Activated CD4-positive, alpha-beta T cell treated with anti-CD3 and anti-CD28 coated beads, Interleukin-2, amount 10 ng/mL, durations not matched to agents 7 days and 5 days (primary cell): Measurements from ENCODE around the gene OTOA. TPM values are rescaled to one million over a fixed set of nuclear protein-coding genes. Genes with fewer than 3 reads are reported as not detected.
"Not testable (repeated sequence)": the region's sequence is repeated elsewhere in the genome, so short reads cannot be mapped to it uniquely, and the experiment has no call there.

Source experiments
- CTCF ChIA-PET: fragments of 350-600 bp; sonication (Branson Sonifier 250); formaldehyde crosslinking; loops from one replicate; lab custom pipeline; 2021; ENCODE audit warnings: antibody characterized with exemption; lab: Charles Lee
- POLR2A ChIA-PET: fragments of 350-600 bp; sonication (Branson Sonifier 250); formaldehyde crosslinking; loops from one replicate; lab custom pipeline; 2021; ENCODE audit warnings: antibody characterized with exemption; lab: Charles Lee
- DNase-seq: peaks from one replicate; pipeline ENCODE4 v3.0.0-alpha.2; 2020
- H3K27ac Mint-ChIP-seq: one replicate; pipeline ENCODE4 v1.8.0; 2021; ENCODE audit warnings: mild to moderate bottlenecking, moderate library complexity, mixed read lengths
- H3K27me3 Mint-ChIP-seq: one replicate; pipeline ENCODE4 v1.8.0; 2021; ENCODE audit warnings: mixed read lengths
- H3K36me3 Mint-ChIP-seq: one replicate; pipeline ENCODE4 v1.8.0; 2021; ENCODE audit warnings: low read depth, mixed read lengths
- H3K4me1 Mint-ChIP-seq: one replicate; pipeline ENCODE4 v1.8.0; 2021; ENCODE audit warnings: mixed read lengths
- H3K4me3 Mint-ChIP-seq: one replicate; pipeline ENCODE4 v1.8.0; 2021; ENCODE audit warnings: mild to moderate bottlenecking, moderate library complexity, mixed read lengths
- H3K9me3 Mint-ChIP-seq: one replicate; pipeline ENCODE4 v1.8.0; 2021; ENCODE audit warnings: mixed read lengths
- total RNA-seq, 2 experiments: library from RNA; stranded (reverse); gene quantifications; one replicate each; pipeline ENCODE4 v1.2.3, GENCODE V29; 2021

OTOA gene
- total RNA-seq, 2 experiments from 2014 or later = 0.17 TPM; not detected in 1

DNA sequence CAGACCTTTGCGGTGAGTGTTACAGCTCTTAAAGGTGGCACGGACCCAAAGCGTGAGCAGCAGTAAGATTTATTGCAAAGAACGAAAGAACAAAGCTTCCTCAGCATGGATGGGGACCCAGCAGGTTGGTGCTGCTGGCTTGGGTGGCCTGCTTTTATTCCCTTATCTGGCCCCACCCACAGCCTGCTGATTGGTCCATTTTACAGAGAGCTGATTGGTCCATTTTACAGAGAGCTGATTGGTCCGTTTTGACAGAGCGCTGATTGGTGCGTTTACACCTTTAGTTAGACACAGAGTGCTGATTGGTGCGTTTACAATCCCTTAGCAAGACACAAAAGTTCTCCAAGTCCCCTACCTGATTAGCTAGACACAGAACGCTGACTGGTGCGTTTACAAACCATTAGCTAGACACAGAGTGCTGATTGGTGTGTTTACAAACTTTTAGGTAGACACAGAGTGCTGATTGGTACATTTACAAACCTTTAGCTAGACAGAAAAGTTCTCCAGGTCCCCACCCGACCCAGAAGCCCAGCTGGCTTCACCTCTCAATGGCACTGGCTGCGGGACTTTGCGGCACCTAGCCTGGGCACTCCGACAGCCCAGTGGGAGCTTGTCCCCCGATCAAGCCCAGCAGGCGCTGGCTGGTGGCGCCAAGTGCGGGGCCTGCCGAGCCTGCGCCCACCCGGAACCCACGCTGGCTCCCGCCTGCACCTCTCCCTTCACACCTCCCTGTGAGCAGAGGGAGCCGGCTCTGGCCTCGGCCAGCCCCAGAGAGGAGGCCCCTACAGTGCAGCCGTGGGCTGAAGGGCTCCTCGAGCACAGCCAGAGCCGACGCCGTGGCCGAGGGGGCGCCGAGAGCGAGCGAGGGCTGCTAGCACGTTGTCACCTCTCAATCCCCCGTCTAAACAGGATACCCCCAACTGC is 33.9 kb upstream of the OTOA start:
- CTCF ChIA-PET = interaction anchor here (1.1 to 1.2 kb wide), 2 partner anchors 8 to 16 kb away, joined by 4 read pairs; no protein-coding TSS in a partner anchor
- H3K4me3 Mint-ChIP-seq, H3K27me3 Mint-ChIP-seq, POLR2A ChIA-PET, H3K27ac Mint-ChIP-seq, H3K9me3 Mint-ChIP-seq, DNase-seq: not testable (repeated sequence)
- H3K4me1 Mint-ChIP-seq = peaks cover 30% of the 10 kb centered on the region
- H3K36me3 Mint-ChIP-seq = peaks cover 46% of the 10 kb centered on the region

DNA sequence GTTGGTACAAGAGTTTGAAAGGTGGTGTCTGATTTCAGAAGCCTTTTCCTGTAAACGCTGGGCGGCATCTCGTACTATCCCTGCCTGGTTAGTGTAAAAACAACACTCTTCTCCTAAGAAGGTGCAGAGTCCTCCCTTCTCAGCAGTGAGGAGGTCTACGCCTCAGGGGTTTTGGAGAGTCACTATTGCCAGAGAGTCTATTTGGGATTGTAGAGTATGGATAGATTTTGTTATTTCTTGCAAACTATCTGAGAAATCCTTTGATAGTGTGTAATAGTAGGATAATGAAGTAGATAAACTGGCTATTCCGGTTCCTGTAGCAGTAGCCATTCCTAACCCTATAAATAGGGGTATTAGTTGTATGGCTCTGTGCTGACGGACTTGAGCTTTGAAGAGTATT is 32.9 kb upstream of the OTOA start:
- CTCF ChIA-PET, H3K9me3 Mint-ChIP-seq, H3K4me3 Mint-ChIP-seq, POLR2A ChIA-PET, H3K27ac Mint-ChIP-seq, DNase-seq, H3K27me3 Mint-ChIP-seq: not testable (repeated sequence)
- Mint-ChIP-seq H3K36me3 (peaks cover 42% of the 10 kb centered on the region), H3K4me1 (peaks cover 21% of the 10 kb centered on the region)

DNA sequence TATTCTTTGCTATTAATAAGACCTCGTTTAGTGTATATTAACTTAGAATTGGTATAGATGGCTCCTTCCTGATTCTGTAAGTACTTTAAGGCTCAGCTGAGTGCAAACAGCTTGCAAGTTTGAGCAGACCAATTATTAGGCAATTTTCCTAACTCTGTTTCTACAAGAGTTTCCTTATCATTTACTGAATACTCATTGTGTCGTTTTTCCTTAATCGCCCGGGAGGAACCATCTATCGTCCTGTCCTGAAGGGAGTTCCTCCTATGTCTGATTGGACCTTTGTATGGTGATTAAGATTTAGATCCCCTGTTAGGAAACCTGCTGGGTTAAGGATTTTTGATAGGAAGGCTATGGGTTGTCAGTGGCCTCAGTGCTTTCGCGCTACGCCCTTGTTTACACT is 32.4 kb upstream of the OTOA start:
- H3K27ac Mint-ChIP-seq, H3K9me3 Mint-ChIP-seq, H3K27me3 Mint-ChIP-seq, DNase-seq, POLR2A ChIA-PET, H3K4me3 Mint-ChIP-seq, CTCF ChIA-PET: not testable (repeated sequence)
- peaks cover 16% of the 10 kb centered on the region for H3K4me1 Mint-ChIP-seq
- H3K36me3 Mint-ChIP-seq = peaks cover 37% of the 10 kb centered on the region

DNA sequence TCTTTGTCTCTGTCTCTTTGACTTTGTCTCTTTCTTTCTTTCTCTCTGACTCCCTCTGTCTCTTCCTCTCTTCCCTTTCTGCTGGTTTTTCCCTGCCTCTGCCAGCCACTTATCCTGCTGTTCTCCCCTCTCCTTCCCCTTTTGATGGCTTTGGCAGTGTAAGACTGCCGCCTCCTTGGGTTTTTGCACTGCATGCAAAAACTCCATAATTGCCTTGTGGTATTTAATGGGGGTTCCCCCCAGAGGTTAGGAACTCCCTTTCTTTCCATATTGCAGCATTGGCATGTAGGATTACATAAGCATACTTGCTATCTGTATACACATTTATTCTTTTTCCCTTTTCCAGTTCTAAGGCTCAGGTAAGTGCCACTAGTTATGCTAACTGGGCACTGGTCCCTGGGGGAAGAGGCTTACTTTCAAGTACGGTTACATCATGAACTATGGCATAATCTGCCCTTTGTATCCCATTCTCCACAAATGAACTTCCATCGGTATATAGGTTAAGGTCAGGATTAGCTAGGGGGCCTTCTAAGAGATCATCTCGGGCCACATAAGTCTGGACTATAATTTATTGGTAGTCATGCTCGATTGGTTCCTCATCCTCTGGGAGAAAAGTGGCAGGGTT is 31.7 kb upstream of the OTOA start:
- DNase-seq, H3K4me3 Mint-ChIP-seq, H3K4me1 Mint-ChIP-seq, H3K27me3 Mint-ChIP-seq, POLR2A ChIA-PET, CTCF ChIA-PET, H3K9me3 Mint-ChIP-seq, H3K27ac Mint-ChIP-seq: not testable (repeated sequence)
- peaks cover 31% of the 10 kb centered on the region for H3K36me3 Mint-ChIP-seq

DNA sequence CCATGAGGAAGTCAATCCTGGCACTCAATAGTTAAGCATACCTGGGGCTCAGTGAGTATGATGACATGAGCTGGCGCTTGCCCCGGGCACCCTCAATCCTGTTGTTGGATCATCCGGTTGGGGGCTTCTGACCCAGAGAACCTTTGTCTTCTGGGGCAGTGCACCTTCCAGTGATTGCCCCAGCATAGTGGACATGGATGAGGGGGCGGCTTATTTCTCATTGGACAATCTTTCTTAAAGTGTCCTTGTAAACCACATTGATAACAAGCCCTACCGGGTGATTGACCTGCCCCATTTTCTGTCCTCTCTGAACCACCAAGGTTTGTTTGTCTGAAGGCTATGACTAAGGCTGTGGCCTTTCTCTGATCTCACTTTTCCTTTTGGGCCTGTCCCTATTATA is 29.6 kb upstream of the OTOA start:
- H3K27me3 Mint-ChIP-seq = no peaks in the 10 kb centered on the region
- H3K36me3 Mint-ChIP-seq = peaks cover 12% of the 10 kb centered on the region
- ChIA-PET CTCF (interaction anchor here (0.9 kb wide), 1 partner anchor 37 kb away, joined by 3 read pairs; no protein-coding TSS in a partner anchor), POLR2A (no interaction called here)
- no peak overlapping the region for H3K27ac Mint-ChIP-seq
- H3K9me3 Mint-ChIP-seq = peaks cover 5% of the 10 kb centered on the region
- DNase-seq = no peak
- peaks cover 19% of the 10 kb centered on the region for H3K4me1 Mint-ChIP-seq
- H3K4me3 Mint-ChIP-seq = no peak overlapping the region

DNA sequence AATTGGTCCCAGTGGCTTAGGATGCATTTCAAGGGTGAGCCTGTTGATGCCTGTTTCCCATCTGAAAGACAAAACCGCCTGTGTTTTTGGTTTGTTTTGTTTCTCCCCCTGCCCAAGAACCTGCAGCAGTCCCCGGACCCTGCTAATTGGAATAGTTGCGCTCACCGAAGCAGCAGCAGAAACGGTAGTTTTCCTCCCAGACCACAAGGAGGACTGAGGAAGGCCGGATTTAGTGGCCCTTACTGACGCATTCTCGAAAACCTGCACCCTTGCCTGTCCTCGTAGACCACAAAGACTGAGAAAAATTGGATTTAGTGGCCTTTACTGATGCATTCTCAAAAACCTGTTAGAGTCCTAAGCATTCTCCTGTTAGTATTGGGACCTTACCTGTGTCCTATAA is 28.1 kb upstream of the OTOA start:
- POLR2A ChIA-PET, H3K4me3 Mint-ChIP-seq, H3K27me3 Mint-ChIP-seq, H3K9me3 Mint-ChIP-seq, H3K27ac Mint-ChIP-seq, CTCF ChIA-PET, H3K36me3 Mint-ChIP-seq, DNase-seq: not testable (repeated sequence)
- peaks cover 23% of the 10 kb centered on the region for H3K4me1 Mint-ChIP-seq

DNA sequence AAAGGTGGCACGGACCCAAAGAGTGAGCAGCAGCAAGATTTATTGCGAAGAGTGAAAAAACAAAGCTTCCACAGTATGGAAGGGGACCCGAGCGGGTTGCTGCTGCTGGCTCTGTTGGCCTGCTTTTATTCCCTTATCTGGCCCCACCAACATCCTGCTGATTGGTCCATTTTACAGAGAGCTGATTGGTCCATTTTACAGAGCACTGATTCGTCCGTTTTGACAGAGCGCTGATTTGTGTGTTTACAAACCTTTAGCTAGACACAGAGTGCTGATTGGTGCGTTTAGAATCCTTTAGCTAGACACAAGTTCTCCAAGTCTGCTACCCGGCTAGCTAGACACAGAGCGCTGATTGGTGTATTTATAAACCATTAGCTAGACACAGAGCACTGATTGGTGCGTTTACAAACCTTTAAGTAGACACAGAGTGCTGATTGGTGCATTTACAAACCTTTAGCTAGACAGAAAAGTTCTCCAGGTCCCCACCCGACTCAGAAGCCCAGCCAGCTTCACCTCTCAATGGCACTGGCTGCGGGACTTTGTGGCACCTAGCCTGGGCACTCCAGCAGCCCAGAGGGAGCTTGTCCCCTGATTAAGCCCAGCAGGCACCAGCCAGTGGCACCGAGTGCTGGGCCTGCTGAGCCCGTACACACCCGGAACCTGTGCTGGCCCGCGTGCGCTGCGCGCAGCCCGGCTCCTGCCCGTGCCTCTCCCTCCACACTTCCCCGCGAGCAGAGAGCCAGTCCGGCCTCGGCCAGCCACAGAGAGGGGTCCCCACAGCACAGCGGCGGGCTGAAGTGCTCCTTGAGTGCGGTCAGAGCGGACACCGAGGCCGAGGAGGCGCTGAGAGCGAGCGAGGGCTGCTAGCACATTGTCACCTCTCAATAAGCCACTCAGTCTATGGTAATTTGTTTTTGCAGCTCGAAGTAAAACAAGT is 26.5 kb upstream of the OTOA start:
- Mint-ChIP-seq H3K9me3 (no peaks in the 10 kb centered on the region), H3K27ac (no peak overlapping the region), H3K36me3 (peaks cover 4% of the 10 kb centered on the region), H3K27me3 (no peaks in the 10 kb centered on the region), H3K4me1 (peaks cover 27% of the 10 kb centered on the region), H3K4me3 (no peak overlapping the region)
- ChIA-PET CTCF (interaction anchor here (1.1 to 1.3 kb wide), 3 partner anchors 9 to 14 kb away, joined by 3 to 5 read pairs (median 4); no protein-coding TSS in a partner anchor), POLR2A (no interaction called here)
- DNase-seq = no peak

DNA sequence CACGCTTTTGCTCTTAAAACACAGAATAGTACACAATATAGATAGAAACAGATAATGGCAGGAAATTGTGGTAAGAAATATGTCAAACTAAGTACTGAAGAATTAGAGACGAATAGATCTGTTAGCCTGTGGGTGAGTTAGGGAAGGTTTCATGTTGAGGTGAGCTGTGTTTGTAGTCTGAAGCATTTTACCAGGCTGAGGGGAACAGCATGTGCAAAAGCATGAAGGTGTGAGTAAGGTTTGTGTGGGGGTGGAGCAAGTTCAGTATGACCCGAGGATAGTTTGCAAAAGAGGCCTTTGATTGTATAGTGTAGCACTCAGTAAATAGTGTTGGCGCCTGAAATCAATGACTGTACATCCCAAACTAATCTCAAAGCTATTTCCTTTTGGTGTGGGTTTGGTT is 25.2 kb upstream of the OTOA start:
- Mint-ChIP-seq H3K27ac (peak overlapping the region; percentile 76), H3K4me1 (peaks cover 27% of the 10 kb centered on the region), H3K4me3 (no peak overlapping the region), H3K9me3 (no peaks in the 10 kb centered on the region), H3K27me3 (no peaks in the 10 kb centered on the region), H3K36me3 (peaks cover 4% of the 10 kb centered on the region)
- ChIA-PET POLR2A (no interaction called here), CTCF (interaction anchor here (1.2 to 1.7 kb wide), 3 partner anchors 10 to 30 kb away, joined by 3 to 6 read pairs (median 5); no protein-coding TSS in a partner anchor)
- DNase-seq = no peak

DNA sequence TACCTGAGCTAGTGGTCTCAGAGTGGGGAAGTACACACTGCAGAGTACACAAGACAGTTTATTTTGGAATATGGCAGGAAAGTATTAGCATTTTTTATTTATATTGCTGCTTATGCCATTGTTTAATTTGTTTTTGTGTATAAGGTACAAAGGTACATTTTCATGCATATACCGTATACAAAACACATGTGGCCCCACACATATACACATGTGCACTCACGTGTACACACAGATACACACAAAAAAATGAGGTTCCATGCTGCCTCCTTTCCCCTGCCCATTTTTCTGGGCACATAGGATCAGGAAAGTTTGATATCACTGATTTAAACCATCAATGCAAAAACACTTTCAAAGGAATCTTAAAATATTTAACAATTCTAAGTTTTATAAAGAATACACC is 24.3 kb upstream of the OTOA start:
- Mint-ChIP-seq H3K9me3 (no peaks in the 10 kb centered on the region), H3K27ac (no peak overlapping the region), H3K27me3 (no peaks in the 10 kb centered on the region), H3K4me3 (no peak overlapping the region), H3K36me3 (peaks cover 4% of the 10 kb centered on the region), H3K4me1 (peaks cover 34% of the 10 kb centered on the region)
- DNase-seq = no peak
- ChIA-PET POLR2A (no interaction called here), CTCF (interaction anchor here (1.3 to 2.1 kb wide), 4 partner anchors 18 to 39 kb away, joined by 4 to 6 read pairs (median 5); no protein-coding TSS in a partner anchor)

DNA sequence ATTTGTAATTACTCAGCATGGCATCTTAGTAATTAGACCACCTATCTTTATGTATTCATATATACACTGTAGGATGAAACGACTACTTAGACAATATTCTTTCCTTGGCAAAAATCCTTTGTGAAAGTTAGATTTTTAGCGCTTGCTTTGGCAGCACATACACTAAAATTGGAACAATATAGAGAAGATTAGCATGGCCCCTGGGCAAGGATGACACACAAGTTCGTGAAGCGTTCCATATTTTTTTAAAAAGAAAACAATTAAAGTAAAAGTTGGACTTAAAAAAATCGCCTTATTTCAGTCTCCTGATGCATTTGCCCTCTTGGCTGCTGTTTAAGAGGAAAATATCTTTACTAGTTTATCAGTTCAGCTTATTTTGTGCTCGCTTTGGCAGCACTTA is 21.9 kb upstream of the OTOA start:
- ChIA-PET CTCF (no interaction called here), POLR2A (no interaction called here)
- no peak for DNase-seq
- H3K27me3 Mint-ChIP-seq = no peaks in the 10 kb centered on the region
- H3K27ac Mint-ChIP-seq = no peak overlapping the region
- H3K4me1 Mint-ChIP-seq = peaks cover 56% of the 10 kb centered on the region
- H3K36me3 Mint-ChIP-seq = peaks cover 2% of the 10 kb centered on the region
- no peak overlapping the region for H3K4me3 Mint-ChIP-seq
- no peaks in the 10 kb centered on the region for H3K9me3 Mint-ChIP-seq

DNA sequence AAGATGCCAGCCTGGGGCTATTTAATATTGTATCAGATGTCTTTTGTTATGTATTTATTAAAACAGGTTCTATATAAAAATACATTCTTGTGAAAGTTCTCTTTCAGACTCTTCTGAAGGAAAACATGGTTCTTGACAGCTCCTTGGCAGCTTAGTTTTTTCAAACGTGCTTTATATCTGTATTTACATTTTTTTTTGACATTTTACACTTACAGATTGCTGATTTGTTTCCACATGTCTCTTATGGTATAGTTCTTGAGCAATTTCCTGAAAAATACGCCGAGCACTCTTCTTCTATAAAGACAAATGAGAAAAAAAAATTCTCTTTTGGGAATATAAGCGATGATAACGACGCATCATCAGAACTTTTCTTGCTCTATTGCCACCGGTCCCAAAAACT is 20.9 kb upstream of the OTOA start:
- H3K36me3 Mint-ChIP-seq = peaks cover 3% of the 10 kb centered on the region
- ChIA-PET CTCF (no interaction called here), POLR2A (no interaction called here)
- no peaks in the 10 kb centered on the region for H3K27me3 Mint-ChIP-seq
- peaks cover 58% of the 10 kb centered on the region for H3K4me1 Mint-ChIP-seq
- no peak for DNase-seq
- H3K4me3 Mint-ChIP-seq = no peak overlapping the region
- H3K9me3 Mint-ChIP-seq = no peaks in the 10 kb centered on the region
- H3K27ac Mint-ChIP-seq = no peak overlapping the region

DNA sequence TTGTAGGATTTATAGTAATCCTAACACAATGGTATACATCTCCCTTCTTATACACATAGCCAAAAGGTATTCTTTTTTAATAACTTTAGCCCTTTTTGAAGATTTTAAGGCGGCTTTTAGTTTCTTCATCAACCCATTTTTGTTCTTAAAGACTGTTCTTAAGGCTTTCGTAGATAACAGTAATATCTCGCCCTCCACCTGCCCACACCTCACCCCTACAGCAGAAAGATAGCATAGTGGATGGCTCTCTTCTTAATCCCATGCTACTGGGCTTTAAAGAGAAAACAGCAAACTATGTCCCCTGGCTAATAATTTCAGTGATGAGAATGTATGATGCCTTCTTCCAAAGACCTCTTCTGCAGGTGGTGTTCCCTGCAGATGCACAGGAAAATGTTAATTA is 20.0 kb upstream of the OTOA start:
- CTCF ChIA-PET = no interaction called here

More for the DNA sequence above, 20.0 kb upstream of the OTOA start:
- Mint-ChIP-seq H3K27me3 (no peaks in the 10 kb centered on the region), H3K27ac (no peak overlapping the region), H3K4me3 (no peak overlapping the region), H3K9me3 (no peaks in the 10 kb centered on the region), H3K4me1 (peaks cover 60% of the 10 kb centered on the region), H3K36me3 (peaks cover 3% of the 10 kb centered on the region)
- no peak for DNase-seq
- POLR2A ChIA-PET = no interaction called here
